Stimulated activated CD8-positive, alpha-beta memory T cell treated with anti-CD3 and anti-CD28 coated beads, Interleukin-12 subunit alpha, Interleukin-12 subunit beta, amount 100 ng/mL, for 4 hours (primary cell): Measurements from ENCODE around the gene CUX1.
"Not testable (repeated sequence)": the region's sequence is repeated elsewhere in the genome, so short reads cannot be mapped to it uniquely, and the experiment has no call there.

ENCODE experiments used
- DNase-seq: peaks from one replicate; pipeline ENCODE4 v3.0.0-alpha.2; 2020; ENCODE audit warnings: low read depth

Gene CUX1

DNA sequence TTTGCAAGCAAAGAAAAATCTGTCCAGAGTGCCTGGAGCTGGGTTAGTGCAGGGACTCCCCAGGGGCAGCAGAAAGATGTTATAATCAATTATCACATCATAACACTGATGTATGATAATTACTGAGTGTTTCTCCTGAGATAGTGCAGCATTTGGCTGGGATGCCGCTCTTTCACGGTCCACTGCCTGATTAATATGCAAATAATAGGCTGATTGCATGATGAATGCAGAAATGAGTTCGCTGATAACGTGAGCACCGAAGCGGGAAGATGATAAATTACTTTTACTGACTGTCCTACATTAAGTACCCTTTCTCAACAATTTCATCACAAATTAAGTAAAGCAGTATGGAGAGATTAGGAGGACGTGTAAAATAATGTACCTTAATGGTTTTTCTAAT lies 397.8 kb downstream of the CUX1 start:
- DNase-seq, result no peak

DNA sequence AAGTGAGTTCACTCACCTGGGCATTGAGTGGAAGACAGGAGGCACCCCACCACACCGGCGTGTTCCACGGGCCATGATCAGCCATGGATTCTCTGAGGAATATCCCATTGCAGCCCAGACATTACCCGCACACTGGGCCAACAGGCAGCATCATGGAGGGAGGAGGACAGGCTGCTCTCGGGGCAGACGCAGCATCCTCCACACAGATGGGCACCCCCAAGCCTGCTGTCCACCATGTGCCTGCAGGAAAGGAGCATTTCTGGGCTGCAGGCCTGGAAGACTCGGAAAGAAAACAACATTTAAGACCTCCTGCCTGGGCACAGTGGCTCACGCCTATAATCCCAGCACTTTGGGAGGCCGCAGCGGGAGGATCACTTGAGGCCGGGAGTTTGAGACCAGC lies 398.3 kb downstream of the CUX1 start:
- no peak for DNase-seq

DNA sequence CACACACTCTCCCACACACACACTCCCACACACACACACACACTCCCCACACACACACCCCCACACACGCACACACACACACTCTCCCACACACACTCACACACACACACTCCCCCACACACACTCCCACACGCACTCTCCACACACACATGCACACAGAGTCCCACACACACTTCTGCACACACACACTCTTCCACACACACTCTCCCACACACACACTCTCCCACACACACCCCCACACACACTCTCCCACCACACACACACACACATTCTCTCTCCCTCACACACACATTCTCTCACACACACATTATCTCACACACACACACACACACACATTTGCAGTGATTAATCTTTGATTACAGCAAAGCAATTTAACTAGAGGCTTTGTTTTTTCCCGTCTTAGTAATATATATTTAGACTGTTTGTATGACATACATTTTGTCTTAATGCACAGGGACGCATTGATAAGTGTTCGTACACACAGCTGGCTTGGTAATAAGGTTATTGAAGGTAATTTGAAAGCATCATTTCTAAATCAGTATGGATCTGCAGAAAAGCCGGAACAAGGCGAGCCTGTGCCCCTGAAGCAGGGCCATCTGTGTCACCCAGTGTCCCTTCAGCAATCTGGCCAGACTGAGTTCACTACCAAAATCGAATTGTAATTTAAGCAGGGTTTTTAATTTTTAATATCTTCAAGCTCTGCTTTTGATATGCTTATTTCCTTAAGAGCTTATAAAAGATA lies 399.3 kb downstream of the CUX1 start:
- DNase-seq, result no peak

DNA sequence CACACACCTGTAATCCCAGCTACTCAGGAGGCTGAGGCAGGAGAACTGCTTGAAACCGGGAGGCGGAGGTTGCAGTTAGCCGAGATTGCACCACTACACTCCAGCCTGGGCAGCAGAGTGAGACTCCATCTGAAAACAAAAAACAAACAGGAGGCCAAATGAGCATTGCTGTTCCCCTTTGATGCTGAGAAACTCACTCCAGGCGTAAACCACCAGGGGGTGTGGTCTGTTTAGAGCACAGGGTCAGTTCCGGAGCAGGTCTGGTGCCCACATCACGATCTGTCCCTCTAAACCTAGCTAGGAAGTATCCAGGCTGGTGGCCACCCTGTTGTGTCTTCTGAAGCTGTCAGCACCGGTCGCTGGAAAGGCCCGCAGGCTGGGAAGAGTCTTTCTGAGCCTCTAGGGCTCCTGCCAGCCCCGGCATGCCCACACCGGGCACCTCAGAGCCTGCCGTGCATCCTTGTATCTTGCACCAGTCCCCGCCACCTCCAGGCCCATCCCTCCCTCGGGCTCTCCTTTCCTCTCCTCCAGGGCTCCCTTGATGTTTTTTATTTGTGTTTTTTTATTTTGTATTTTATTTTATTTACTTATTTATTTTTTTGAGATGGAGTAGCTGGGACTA lies 402.9 kb downstream of the CUX1 start:
- no peak for DNase-seq

DNA sequence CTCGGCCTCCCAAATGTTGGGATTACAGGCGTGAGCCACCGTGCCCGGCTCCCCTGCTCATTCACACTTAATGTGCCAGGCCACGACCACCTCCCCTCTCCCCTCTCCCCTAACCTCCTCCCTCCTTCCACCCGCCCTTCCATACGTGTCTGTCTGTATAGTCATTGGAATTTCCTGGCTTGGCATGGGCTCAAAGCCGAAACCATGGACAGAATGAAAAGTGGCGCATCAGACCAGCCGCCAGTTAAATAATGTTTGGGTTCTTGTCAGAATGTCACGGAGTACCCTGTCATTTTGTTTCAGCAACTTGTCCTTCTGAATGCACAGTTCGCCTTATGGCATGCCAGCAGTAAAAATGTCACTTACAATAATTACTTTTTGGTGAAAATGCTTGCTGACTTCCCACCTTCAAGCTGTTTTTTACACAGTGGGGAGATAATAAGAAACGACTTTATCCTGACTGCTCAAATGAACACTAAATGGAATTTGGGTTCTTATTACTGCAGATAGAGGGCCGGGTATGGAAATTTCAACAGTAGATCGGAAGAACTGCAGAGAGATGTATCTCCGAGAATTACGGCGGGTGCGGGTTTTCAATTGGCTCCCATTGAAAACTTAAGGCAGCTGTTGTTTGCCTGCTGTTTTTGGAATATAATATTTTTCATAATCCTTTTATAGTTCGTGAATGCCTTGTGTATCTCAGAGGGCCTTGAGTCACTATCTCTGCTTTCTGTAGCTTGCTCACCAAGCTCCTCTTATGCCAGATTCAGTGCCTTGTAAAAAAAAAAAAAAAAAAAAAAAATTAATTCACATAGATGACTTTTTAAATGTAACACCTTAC lies 403.8 kb downstream of the CUX1 start:
- no peak for DNase-seq

DNA sequence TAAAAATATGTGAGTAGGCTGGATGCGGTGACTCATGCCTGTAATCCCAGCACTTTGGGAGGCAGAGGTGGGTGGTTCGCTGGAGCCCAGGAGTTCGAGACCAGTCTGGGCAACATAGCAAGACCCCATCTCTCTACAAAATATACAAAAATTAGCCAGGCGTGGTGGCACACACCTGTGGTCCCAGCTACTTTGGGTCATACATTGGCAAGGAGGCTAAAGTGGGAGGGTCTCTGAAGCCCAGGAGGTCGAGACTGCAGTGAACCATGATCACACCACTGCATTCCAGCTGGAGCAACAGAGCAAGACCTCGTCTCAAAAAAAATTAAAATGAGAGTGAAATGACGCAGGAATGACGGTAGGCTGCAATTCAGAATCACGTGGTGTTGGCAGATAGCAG lies 404.5 kb downstream of the CUX1 start:
- DNase-seq, result no peak

DNA sequence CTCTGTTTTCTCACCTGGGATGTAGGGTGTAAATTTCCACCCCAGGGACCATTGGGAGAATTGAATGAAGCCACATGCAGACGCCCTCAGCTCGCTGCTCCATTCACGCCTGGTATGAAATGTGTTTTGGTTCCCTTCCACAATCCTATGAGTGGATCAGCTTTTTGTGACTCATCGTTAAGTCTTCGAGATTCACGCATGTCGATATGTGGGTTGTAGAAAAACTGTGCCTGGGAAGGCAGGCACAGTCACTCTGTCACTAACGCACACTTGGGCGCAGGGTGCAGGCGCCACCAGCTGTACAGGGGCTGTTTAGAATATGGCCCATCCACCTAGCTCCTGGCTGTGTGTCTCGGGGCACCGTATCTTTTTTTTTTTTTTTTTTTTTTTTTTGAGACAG lies 405.0 kb downstream of the CUX1 start:
- DNase-seq, result no peak

DNA sequence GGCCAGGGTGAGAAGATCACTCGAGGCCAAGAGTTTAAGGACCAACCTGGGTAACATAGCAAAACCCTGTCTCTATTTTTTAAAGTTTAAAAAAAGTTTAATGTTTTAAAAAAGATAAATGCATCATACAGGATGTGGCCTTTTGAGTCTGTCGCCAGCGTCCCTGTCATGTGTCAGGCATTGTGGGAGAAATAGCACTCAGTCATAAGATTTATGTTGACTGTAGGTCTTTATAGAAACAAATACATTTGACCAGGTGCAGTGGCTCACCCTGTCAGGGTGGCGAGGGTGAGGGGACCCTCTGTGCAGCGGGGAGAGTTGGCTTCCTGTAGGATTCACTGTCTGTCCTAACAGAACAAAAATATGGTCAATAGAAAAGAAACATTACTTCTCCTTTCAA lies 405.8 kb downstream of the CUX1 start:
- DNase-seq, result no peak

- no peak for DNase-seq
Observed at GRCh38 chr7:102225025-102225424, 407.6 kb downstream of the CUX1 start.

DNA sequence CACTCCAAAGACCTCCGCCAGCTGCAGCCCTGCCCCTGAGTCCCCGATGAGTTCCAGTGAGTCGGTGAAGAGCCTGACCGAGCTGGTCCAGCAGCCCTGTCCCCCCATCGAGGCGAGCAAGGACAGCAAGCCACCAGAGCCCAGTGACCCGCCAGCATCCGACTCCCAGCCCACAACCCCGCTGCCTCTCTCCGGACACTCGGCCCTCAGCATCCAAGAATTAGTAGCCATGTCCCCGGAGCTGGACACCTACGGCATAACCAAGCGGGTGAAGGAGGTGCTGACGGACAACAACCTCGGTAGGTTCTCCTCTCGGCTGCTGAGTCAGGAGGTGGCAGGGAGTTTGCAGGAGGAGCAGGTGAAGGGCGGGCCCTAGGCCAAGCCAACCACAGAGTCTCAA lies 409.9 kb downstream of the CUX1 start:
- DNase-seq, result no peak

- no peak for DNase-seq
Observed at GRCh38 chr7:102228935-102229334, 411.5 kb downstream of the CUX1 start.

GRCh38 chr7:102230162-102230561 lies 412.7 kb downstream of the CUX1 start:
- not testable (repeated sequence) for DNase-seq

DNA sequence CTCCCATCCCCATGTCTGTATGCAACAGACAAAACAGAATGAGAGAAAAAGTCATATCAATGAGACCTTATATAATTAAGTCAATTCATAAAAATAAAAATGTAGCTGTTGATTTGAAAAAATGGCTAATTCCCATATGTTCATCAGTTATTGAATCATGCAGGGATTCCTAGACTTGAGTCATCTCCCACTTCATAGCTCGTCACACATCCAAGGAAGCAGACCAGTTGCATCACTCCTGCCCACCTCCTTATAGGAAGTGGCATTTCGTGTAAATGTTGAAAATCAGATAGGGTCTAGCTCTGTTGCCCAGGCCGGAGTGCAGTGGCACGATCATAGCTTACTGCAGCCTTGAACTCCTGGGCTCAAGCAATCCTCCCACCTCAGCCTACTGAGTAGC lies 413.2 kb downstream of the CUX1 start:
- DNase-seq, result no peak

GRCh38 chr7:102232611-102233286 lies 415.3 kb downstream of the CUX1 start:
- no peak for DNase-seq

- DNase-seq, result no peak
Observed at GRCh38 chr7:102234131-102234530, 416.7 kb downstream of the CUX1 start.

DNA sequence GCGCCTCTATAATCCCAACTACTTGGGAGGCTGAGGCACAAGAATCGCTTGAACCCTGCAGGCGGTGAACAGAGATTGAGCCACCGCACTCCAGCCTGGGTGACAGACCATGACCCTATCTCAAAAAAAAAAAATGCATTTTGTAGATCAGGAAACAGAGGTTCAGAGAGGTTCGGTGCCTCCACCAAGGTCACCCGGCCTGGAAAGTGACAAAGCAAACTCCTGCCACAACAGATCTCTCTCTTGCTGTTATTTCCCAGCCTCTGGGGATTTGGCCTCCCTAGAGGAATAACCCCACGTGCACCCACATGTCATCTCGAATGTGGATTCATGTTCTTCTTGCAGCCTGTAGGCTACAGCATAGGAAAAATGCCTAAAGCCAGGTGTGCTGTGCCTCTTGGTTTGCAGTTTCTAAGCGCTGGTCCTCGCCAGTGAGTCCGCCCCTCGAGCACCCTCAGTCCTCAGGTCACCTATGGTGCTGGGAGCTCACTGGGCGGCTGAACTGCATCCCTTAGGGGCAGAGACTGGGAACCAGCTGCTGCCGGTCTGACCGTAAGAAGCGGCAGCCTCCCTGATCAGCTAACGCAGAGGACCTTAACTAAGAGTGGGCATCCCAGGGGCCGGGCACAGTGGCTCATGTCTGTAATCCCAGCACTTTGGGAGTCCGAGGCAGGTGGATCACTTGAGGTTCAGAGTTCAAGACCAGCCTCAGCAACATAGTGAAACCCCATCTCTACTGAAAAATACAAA lies 417.6 kb downstream of the CUX1 start:
- no peak for DNase-seq

DNA sequence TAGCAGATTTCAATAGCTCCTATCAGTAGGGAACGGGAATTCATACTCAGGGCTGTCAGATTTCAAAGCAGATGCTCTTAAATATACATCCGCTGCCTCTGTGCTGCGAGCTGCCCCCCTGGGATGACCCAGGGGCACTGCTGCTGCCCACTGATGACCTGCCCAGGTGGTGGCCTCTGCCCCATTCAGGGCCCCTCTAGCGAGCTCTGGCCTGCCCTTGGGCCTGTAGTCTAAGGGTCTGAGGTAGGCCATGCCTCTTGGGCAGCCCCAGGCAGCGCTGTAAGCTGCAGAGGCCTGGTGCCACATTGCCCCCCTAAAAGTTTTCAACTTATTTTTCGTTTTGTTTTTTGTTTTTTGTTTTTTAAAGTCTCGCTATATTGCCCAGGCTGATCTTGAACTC lies 418.7 kb downstream of the CUX1 start:
- no peak for DNase-seq

GRCh38 chr7:102236592-102237287 lies 419.3 kb downstream of the CUX1 start:
- no peak for DNase-seq

DNA sequence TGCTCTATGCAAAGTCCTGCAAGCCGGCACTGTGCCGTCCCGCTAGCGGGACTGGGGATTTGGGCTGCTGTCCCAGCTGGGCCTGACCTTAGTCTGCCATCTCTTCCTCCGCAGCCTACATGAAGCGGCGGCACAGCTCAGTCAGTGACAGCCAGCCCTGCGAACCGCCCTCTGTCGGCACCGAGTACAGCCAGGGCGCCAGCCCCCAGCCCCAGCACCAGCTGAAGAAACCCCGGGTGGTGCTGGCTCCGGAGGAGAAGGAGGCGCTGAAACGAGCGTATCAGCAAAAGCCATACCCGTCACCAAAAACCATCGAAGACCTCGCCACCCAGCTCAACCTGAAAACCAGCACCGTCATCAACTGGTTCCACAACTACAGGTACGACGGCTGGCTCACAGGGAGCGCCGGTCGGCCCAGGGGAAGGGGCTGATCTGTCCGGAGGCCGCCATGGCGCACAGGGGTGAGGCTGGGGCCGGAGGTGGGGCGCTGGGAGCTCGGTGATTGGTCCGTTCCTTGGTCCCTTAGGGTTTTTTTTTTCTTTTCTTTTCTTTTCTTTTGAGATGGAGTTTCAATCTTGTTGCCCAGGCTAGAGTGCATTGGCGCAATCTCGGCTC lies 421.9 kb downstream of the CUX1 start:
- no peak for DNase-seq

DNA sequence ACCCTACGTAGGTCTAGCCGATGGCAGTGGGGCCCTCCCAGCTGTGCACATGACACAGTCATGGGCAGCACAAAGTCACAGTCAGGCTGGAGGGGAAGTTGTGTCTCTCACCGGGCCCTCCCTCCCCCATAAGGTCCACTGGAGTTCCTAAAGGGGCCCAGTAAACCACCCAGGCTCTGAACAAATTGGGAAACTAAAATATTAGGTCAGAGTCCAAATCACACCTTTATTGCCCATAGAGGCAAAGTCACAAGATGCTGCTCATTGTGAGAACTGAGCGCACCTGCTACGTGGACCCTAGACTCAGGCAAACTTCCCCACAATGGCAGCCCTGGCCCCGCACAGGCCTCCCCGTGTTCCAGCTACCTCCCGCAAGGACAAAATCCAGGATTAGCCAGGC lies 424.0 kb downstream of the CUX1 start:
- no peak for DNase-seq

GRCh38 chr7:102244601-102245000 lies 427.2 kb downstream of the CUX1 start:
- no peak for DNase-seq
